HG03039 (cell line): Measurements from ENCODE around the gene POLR2M.

Experiments
- ATAC-seq: cut with Tn5 transposase; IDR thresholded peaks from one replicate; pipeline ENCODE4 v1.9.1; 2021; ENCODE audit warnings: mild to moderate bottlenecking, moderate library complexity; ENCODE audit not compliant: unreplicated experiment

POLR2M gene

GRCh38 chr15:57691082-57691481 lies 15.4 kb upstream of the POLR2M start:
- ATAC-seq, result no peak

DNA sequence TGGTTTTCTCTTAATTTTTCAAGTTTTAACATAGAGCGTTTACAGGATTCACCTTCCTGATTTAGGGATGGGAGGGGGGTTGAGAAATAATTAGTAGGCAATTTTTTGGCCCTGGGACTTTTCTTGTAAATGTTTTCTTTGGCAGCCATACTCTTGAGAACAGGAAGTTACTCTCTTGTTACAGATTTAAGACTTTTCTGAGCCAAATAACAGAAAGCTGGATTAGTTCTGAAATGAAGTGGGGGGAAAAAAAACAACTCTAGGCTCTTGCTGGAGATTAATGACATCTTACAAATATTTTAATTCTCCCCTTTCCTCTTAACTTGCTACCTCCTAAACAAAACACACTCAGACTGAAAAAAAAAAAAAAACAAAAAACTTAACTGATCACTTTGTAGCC lies 13.8 kb upstream of the POLR2M start:
- no peak for ATAC-seq

- no peak for ATAC-seq
Measured at GRCh38 chr15:57694279-57694678, 12.2 kb upstream of the POLR2M start.

DNA sequence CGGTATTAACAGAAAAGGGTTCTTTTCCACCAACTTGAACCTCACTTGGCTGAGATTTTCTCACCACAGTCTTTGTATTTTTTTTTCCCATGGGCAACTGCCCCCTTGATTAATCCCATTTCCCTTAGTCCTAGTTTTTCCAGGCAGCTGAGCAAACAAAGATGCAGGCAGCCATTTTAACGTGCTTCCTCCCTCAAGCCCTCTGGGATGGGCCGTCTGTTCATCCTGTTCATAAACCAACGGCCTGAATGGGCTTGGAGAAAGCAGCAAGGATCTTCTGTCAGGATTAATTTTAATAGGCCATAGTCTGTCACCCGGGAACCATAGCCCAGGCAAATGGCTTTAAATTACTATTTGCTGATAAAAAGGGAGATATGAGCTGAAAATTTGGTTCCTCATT lies 10.4 kb upstream of the POLR2M start:
- no peak for ATAC-seq

DNA sequence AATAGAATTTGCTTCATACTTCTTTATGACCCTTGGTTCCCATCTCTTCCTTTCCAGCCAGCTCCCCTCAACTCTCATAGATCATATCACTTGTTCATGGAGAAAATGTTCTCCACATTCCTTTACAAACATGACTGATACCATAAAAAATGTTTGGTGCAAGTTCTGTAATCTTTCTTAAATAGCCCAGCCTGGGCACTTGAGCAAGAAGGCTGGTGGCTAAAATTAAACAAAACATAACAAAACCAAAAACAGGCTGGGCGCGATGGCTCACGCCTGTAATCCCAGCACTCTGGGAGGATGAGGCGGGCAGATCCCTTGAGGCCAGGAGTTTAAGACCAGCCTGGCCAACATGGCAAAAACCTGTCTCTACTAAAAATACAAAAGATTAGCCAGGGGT lies 8.9 kb upstream of the POLR2M start:
- no peak for ATAC-seq

- no peak for ATAC-seq
Measured at GRCh38 chr15:57698243-57698642, 8.3 kb upstream of the POLR2M start.

- ATAC-seq, result no peak
Measured at GRCh38 chr15:57698991-57699390, 7.5 kb upstream of the POLR2M start.

GRCh38 chr15:57703387-57703786 lies 3.1 kb upstream of the POLR2M start:
- ATAC-seq, result no peak

DNA sequence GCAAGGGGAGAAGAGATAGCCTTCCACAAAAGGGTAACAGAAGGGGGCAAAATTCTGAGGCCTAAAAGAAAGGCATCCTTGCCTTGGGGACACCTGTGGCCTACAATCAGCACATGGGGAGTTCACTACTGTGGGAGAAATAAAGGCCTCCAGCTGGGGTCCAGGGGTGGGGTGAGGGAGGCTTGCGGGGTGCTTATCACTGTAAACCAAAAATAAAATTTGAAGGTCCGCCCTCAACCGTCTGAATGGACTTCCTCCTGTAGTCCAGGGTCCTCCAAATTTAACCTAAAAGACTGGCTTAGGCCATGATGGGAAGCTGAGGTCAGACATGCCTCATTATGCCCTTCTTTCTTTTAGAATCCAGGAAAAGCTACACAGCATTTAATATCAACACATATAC lies 2.1 kb upstream of the POLR2M start:
- ATAC-seq, result no peak

DNA sequence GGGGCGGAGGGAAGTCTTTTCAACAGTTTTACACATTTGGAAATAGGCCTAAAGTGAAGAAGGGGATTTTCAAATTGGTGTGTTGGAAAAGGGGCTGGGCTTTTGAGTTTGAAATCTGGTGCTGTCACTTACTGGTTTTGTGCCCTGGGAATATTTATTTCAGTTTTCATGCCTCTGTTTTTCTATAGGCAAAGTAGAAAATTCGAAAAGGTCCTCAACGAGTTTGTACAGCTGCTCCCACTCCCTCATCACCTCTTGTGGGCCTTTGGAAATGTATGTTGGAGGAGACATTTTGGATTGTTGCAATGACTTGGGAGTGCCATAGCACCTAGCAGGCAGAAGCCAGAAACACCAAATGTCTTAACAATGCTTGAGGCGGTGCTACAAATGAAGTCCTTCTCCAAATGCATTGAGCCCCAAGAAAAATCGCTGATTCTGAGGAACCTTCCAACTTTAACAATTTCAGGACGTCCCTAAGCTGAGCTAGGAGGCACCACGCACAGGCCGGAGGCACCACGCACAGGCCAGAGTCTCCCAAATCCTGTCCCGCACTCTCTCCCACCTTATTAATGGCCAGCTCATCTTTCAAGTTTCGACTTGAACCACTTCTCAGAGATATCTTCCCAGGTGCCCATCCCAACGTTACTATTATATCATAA lies 639 bp upstream of the POLR2M start:
- ATAC-seq, result no peak

- ATAC-seq, result no peak
Measured at GRCh38 chr15:57708047-57708446, 1.5 kb downstream of the POLR2M start.

DNA sequence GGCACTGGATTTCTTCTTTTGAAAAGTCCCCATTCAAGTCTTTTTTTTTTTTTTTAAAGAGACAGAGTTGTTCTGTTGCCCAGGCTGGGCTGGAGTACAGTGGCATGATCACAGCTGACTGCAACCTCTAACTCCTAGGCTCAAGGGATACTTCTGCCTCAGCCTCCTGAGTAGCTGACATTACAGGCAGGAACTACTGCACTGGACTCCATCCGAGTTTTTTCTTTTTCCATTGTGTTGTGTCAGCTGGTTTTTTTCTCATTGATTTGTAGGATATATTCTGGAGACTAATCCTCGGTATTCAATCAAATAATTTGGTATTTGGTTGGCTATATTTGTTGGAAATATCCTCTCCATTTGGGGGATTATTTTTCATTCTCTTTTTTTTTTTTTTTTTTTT lies 11.8 kb downstream of the POLR2M start:
- ATAC-seq, result no peak

DNA sequence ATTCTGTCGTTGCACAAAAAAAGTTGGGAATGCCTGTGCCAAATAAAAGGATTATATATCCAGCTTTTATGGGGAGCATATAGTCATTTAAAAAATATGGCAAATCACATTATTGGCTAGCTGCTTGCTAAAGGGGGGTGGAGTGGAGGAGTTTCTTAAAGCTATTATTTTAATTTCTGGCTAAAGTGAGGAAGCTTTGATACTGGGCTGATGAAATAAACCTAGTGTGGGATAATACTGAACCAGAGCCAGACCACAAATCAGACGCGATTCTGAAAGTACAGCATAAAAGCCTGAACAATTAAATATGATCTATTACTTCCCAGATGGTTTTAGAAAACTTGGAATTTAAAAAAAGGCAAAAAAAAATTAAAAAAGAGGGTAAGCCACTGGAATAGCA lies 14.4 kb downstream of the POLR2M start:
- no peak for ATAC-seq

DNA sequence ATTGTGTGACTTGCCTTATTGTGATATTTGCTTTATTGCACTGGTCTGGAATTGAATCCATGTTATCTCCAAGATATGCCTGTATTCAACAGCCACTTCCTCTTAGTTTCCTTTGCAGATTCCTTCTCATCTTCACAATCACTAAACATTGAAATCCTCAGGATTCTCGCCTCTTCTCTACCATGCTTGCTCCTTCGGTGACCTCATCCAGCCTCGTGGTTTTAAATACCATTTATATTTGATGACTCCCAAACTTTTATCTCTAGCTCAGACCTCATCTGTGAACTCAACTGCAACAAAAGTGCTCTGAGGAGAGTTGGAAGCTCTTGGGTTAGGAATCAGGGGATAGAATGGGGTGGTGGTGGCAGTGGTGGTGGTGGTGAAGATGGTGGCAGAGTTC lies 19.9 kb downstream of the POLR2M start:
- ATAC-seq, result no peak

- no peak for ATAC-seq
Measured at GRCh38 chr15:57727031-57727430, 20.5 kb downstream of the POLR2M start.

- ATAC-seq, result no peak
Measured at GRCh38 chr15:57728436-57728835, 21.9 kb downstream of the POLR2M start.

GRCh38 chr15:57730876-57731275 lies 24.4 kb downstream of the POLR2M start:
- no peak for ATAC-seq

DNA sequence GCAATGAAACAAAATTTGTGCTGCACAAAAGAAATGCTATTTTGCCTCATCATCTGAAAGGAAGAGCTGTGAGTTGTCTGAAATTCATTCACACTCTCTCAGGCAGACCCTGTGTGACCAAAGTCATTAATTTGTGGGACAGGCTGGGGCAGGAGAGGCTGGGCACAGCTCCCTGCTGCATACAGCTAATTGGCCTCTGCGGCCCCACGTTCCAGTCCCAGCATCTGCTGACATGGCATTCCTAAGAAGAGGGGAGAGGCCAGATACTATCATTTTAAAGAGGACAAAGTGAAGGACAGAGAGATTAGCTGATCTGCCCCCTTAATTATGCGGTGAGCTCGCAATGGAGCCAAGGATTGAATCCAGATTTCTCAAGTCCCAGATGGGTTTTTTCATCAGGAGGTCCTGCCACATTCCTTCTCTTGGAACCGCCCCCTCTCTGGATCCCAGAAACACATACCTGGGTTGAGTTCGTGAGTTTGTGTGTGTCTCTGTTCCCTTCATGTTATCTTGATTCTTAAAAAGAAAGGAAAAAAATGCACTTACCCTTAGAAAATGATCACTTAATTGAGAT lies 25.1 kb downstream of the POLR2M start:
- ATAC-seq, result no peak

DNA sequence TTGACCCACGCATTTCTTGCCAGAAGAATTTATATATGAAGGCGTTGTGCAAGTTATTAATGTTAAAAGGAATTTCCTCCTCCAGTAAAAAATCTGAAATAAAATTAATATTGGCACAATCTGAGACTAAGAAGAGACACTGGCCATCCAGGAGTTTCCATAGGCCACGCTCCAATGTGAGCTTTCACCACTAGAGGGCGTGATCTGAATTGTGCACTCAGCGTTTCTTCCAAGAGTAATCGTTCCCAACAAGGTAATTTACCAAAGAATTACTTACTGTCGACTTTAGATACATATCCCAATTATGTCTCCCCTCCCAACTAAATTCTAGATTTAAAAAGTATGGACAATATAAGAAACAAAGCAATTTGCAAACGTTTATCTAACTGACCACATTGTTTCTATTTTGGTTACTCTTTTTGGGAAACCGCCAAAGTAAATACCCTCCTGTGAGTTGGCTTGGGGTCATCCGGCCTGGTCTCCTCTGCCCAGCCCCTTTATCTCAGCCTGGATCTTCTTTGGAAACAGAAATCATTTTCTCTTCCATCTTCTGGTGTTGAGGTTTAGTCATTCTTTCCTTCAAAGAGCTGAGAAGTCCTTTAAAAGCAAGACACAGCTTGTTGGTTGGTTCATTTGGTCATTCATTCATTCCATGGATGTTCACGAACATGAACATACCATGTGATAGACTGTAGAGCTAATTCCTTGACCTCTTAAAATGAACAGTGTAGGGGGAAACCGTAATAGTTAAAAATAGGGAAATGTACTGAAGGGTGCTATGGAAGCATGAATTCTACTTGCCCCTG lies 26.2 kb downstream of the POLR2M start:
- ATAC-seq, result no peak

DNA sequence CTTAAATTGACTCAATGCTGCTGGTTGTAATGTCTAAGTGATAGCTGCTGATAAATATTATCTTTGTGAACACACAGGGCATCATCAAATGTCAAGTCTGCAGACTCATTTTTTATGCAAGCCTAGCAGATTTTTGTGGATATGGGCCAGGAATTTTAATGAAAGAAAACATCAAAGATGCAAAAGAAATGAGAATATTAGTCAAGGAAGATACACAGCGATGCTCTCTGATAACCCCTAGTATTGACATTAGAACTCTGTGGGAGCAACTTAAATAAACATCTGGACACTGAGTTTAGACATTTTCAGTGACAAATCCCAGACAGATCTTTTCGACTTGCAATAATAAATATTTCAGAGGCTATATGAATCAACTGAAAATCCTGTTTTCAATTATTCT lies 28.3 kb downstream of the POLR2M start:
- no peak for ATAC-seq

DNA sequence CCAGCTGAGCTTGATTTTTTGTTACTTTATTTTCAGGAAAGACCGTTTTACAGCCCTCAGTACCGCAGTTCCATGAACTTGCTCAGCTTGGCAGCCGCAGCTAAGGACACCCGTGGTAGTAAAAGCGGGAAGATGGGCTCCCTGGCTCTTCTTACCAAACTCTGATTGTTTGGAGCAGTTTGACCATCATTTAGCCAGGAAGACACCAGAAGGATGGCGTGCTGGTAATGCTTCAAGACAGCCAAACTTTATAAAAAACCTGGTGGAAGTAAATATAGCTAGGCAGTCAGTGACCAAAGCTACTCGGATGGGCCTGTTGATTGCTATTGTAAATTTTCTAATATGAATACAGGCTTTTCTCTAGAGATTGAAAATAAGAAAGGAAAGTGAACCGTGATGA lies 28.9 kb downstream of the POLR2M start:
- ATAC-seq, result no peak

- no peak for ATAC-seq
Measured at GRCh38 chr15:57735891-57736290, 29.4 kb downstream of the POLR2M start.
